Stimulated activated CD4-positive, alpha-beta T cell treated with anti-CD3 and anti-CD28 coated beads, Interleukin-1b, Interleukin-23, amount 100 ng/mL, for 1 hour (primary cell): Measurements from ENCODE around the gene ADPRM.
"Not testable (repeated sequence)": the region's sequence is repeated elsewhere in the genome, so short reads cannot be mapped to it uniquely, and the experiment has no call there.

Source experiments
- DNase-seq, 2 donors: peaks; one replicate each; pipeline ENCODE4 v3.0.0-alpha.2; 2020; ENCODE audit warnings: low read depth in 2 of 2

ADPRM gene, protein sequence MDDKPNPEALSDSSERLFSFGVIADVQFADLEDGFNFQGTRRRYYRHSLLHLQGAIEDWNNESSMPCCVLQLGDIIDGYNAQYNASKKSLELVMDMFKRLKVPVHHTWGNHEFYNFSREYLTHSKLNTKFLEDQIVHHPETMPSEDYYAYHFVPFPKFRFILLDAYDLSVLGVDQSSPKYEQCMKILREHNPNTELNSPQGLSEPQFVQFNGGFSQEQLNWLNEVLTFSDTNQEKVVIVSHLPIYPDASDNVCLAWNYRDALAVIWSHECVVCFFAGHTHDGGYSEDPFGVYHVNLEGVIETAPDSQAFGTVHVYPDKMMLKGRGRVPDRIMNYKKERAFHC

DNA sequence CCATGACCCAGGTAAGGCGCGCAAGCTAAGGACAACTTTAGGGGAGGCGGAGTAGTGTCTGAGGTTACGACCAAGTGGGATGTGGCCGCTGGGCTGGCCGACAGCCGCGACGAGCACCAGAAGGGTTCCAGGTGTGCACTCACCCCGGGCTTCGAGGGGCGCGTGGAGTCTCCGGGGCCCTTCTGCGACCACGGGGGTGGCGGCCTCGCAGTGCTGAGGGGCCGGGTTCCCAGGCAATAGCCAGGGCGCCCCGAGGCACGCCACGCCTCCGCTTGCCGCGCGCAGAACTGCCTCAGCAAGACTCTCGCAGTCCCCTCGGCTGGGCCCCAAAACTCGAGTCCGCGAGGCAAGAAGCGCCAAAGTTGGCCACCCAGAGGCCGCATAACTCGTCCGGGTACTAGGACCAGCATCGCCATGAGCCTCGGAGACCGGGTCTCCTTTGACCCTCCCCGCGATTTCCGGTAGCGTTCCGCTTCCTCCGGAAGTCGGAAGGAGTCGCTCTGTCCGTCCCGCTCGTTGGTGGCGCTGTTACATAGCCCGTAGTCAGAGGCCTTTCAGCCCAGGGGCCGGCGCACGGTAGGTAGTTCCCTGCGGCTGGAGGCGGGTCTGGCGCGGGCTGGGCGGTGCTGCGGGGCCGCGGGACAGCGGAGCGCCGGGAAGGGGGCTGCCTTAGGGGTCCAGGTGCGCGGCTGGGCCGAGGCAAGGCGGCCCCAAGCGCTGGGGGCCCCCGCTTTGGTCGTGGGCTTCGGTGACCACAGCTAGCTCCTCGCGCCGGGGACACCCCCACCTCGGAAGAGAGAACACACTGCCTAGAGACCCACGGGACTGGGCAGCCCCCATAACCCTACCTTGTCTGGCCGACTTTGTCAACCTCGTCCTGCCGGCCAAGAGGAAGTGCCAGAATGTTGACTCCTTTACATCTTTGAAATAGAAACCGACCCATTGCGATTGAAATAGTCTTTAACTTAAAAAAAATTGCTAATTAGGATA, at the start of gene ADPRM, which contains the start of gene SCO1:
Gene ADPRM, plus strand, starts transcription at position 503 of the 990 bp plus-strand sequence. CDS start 7,333 bp downstream, outside the sequence.
Gene SCO1, minus strand, starts transcription at position 442 of the 990 bp plus-strand sequence. Its CDS starts 26 bp downstream, at position 416.
- DNase-seq = peak; percentile 59 to 72

DNA sequence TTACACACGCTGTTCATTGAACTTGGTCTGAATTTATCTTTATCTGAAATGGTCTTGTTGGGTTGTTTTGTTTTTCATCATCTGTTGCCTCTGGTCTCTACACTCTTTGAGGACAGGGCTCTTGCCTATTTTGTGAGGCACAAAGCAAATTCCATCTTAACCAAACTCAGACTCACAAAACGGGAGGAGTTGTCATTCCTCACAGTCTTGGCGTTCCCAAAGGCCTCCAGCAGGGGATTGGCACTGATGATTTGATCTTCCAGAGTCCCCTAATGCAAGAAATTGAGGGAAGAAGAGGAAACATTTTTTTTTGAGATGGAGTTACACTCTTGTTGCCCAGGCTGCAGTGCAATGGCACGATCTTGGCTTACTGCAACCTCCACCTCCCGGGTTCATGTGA, 49.0 kb upstream of the ADPRM start:
- no peak for DNase-seq

GRCh38 chr17:10648956-10649355, 48.4 kb upstream of the ADPRM start:
- DNase-seq = no peak

GRCh38 chr17:10649602-10650001, 47.8 kb upstream of the ADPRM start:
- no peak for DNase-seq

DNA sequence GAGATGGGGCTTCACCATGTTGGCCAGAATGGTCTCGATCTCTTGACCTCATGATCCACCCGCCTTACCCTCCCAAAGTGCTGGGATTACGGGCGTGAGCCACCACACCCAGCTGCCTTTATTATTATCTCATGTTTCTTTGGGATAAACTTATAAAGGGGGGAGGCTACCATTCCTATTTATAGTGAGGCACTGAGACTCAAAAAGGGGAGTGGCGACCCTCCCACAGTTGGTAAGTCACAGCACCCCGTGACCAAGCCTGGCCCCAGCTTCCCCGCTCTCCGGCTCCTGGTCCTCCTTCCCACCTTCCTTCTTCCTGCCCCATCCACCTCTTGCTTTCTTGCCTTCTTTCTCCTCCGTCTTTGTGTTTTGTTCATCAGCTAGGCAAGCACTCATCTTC, 45.5 kb upstream of the ADPRM start:
- no peak for DNase-seq

- no peak for DNase-seq
Measured at GRCh38 chr17:10652984-10653659, 44.3 kb upstream of the ADPRM start.

DNA sequence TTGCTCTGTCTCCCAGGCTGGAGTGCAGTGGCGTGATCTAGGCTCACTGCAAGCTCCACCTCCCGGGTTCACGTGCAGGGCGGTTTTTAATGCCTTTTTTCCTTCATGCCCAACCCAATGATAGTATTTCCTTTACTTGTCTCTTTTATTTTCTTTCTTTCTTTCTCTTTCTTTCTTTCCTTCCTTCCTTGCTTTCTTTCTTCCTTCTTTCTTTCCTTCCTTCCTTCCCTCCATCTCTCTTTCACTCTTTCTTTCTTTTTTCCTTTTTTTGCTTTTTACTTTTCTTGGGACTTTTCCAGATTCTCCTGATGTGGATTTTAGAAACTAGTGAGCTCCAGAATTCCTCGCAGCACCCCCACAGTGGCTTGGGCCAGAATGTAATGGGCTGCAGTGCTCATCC, 43.4 kb upstream of the ADPRM start:
- no peak for DNase-seq

DNA sequence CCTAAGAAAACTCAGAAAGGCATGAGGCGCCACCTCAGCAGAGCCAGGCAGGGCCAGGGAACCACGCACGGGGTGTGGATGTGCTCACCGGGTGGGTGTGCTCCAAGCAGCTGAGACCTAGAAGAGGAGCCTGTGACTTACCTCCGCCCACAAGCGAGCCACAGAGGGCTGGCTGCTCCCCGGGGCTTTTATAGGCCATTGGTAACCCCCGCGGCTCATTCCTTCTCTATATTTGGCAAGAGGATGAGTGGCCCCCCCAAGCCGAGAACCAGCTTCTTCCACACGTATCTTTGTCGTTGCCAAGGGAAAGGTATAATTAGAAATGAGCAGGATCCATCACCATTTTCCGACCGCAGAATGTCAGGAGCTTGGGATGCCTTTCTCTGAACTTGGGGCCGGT, 40.2 kb upstream of the ADPRM start, which contains the start of gene MYH3:
Gene MYH3, minus strand, starts transcription at position 162 of the 400 bp plus-strand sequence. CDS start 2,245 bp downstream, outside the sequence.
- DNase-seq = no peak

DNA sequence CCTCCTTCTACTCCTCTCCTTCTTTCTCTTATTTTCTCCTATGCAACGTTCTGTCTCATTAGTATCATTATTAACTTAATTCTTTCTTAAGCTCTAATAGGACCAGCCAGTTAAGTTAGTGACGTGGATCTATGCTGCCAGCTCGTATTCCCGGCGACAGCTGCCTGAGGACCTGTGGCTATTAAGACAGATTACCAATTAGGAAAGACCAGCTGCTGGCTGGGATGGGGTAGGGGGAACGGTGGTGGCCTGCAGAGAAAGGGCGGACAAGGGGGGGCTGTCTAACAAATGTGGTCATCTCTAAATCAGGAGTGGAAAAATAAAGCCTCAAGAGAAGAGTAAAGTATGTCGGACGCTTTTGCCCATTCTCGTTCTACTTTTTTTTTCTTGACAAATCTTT, 39.5 kb upstream of the ADPRM start:
- DNase-seq = no peak

DNA sequence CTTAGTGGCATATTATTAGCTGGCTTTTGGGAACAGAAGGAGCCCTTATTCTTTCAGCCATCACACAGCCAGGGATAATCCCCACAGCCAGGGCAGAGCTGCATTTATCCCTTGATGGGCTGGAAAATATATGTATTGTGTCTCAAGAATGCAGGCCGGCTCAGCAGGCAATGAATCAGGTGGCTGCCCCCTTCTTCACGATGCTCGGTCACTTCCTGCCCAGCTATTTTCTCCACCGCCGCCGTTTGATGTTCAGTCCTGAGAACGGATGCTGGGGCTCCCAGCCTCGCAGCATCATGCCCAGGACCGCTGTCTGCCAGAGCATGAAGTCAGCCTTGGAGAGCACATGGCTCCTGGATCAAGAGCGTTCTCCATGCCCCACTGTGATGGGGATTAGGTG, 36.0 kb upstream of the ADPRM start:
- DNase-seq = no peak

GRCh38 chr17:10663231-10663630, 34.2 kb upstream of the ADPRM start:
- DNase-seq = no peak

- DNase-seq = no peak
Measured at GRCh38 chr17:10664571-10664970, 32.8 kb upstream of the ADPRM start.

DNA sequence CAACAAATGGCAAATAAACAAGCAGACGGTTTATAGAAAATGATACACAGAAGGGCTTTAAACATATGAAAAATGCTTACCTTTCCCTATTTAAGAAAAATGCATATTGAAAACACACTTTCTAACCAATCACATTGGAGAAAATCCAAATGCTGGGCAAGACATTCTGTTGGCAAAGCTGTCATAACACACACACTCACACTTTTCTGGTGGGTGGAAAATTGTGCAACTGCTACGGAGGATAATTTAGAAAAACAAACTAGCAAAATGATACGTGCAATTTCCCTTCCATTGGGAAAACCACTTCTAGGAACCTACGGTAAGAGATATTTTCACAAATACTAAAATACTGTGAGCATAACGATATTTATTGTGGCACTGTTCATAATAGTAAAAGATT, 30.5 kb upstream of the ADPRM start:
- DNase-seq = no peak

DNA sequence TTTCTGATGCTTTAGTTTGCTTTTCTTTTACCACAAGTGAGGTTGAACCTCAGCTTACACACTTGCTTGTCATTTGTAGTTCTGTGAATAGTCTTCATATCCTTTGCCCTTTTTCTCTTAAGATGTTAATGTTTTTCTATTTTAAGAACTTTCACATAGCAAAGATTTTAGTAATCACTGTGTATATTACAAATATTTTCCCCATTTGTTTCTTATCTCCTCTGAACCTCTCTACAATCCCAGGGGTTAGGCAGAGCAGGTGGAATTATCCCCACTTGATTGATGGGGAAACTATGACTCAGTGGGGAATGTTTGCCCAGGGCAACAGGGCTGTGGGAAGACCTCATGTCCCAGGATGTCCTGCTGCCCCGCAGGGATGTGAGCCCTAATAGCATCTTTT, 28.6 kb upstream of the ADPRM start:
- DNase-seq = no peak

GRCh38 chr17:10673312-10673711, 24.1 kb upstream of the ADPRM start:
- no peak for DNase-seq

DNA sequence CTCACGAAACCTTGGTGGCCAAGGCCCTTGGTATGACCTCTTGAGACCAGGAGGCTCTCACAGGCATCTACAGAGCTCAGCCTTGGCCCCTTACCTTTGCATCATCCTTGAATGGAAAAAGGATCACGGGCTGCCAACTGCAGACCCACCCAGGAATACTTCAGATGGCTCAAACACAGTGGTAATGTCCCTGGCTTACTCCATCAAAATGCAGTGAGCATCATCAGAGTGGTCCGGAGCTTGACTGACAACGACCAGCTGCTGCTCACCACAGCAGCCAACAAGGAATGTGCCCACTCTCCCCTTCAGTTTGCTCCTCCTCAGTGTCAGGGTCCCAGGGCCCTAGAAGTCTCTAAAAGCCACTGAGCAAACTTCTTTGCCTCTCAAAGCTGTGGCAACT, 22.7 kb upstream of the ADPRM start:
- DNase-seq = no peak

GRCh38 chr17:10681866-10682446, 15.4 kb upstream of the ADPRM start:
- no peak for DNase-seq

GRCh38 chr17:10683853-10684252, 13.5 kb upstream of the ADPRM start:
- DNase-seq = no peak

GRCh38 chr17:10687499-10687898, 9.9 kb upstream of the ADPRM start:
- no peak for DNase-seq

DNA sequence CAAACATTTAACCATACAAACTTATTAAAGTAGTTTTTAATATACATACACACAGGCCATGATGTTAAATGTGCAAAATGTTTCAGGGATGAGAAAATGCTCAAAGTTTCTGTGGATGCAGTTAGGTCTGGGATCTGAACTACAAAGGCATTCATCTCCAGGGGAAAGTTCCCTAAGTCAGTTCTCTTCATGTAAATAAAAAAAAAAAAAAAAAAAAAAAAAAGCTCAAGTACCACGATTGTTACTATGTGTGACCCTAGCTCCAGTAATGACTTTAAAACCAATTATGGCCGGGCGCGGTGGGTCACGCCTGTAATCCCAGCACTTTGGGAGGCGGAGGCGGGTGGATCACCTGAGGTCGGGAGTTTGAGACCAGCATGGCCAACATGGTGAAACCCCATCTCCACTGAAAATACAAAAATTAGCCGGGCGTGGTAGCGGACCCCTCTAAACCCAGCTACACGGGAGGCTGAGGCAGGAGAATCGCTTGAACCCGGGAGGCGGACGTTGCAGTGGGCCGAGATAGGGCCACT, 1.5 kb upstream of the ADPRM start:
- DNase-seq = not testable (repeated sequence)

DNA sequence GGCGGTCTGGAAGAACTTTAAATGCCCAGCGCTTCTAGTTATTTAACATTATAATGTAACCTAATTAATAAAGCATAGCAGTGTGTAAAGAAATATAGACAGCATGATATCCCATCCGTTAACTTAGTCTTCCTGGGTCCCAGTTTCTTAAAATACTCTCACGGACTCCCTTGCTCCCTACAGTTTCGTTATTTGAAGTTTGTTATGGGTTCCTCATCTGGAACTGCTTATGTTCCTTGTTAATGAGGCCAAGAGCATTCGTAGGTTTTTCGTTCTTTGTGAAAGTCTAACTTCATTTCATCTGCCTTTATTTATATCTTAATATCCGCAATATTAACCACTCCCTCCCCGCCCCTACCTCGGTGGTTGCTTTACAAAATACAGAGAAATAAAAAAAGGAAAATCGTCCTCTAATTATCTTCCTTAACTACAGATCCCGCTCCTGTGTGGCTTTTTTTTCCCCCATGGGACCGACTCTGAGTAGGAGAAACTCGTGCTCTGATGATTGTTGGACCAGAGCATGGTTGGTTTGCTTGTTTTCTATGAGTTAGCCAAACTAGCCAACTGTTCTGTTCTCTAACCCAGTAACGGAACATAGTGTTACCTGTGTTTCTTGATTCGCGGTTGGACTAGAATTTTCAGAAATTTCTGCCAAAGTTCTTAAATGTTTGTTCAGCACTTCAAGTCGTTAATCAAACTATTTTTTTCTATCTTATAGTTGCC, 863 bp downstream of the ADPRM start:
- no peak for DNase-seq
